GM12878 (cell line): ENCODE measurements around the gene HNMT. TPM values are rescaled to one million over a fixed set of nuclear protein-coding genes. Genes with fewer than 3 reads are reported as not detected.
A peak's percentile ranks its signal among the peaks of the same experiment; 100 is the strongest.

ENCODE experiments used
- ATAC-seq: fragments of 200-7000 bp; cut with Tn5 transposase; 3 replicates; pipeline ENCODE4 v1.9.1; 2020; ENCODE audit warnings: mild to moderate bottlenecking, moderate library complexity
- BruUV-seq: library from RNA; stranded (reverse); fragments of 400-500 nt; replicated peaks from 2 replicates; lab custom pipeline; 2021; lab: Mats Ljungman, UMichigan
- CTCF ChIA-PET: fragments of 300-600 bp; sonication (Branson Sonifier 250); formaldehyde crosslinking; extraction: SDS; loops from one replicate; lab custom pipeline; 2021; ENCODE audit warnings: inconsistent platforms; lab: Yijun Ruan, JAX
- POLR2A ChIA-PET: fragments of 350-600 bp; formaldehyde crosslinking; extraction: SDS; loops from one replicate; lab custom pipeline; 2021; ENCODE audit warnings: inconsistent platforms; lab: Charles Lee
- RAD21 ChIA-PET: fragments of 300-600 bp; sonication (Branson Sonifier 250); formaldehyde crosslinking; loops from one replicate; lab custom pipeline; 2023; ENCODE audit warnings: antibody characterized with exemption; ENCODE audit not compliant: unreplicated experiment; lab: Charles Lee
- SMC1A ChIA-PET: fragments of 300-600 bp; sonication (Branson Sonifier 250); formaldehyde crosslinking; loops from one replicate; lab custom pipeline; 2023; ENCODE audit not compliant: unreplicated experiment, uncharacterized antibody; lab: Charles Lee
- DNase-seq: peaks from one replicate; pipeline ENCODE4 v3.0.0-alpha.2; 2011; ENCODE audit warnings: low read depth, low spot score
- FAIRE-seq: peaks from 3 replicates; lab custom pipeline; 2011; peaks lifted over from hg19 to GRCh38; lab: Jason Lieb, UNC
- H2AFZ ChIP-seq: 2 replicates; pipeline ENCODE4 v1.6.0; 2011; ENCODE audit warnings: low read depth, low read length, control low read depth; ENCODE audit not compliant: control insufficient read depth
- H3K27ac ChIP-seq: 2 replicates; pipeline ENCODE4 v1.5.1; 2011; ENCODE audit warnings: control low read depth; ENCODE audit not compliant: control insufficient read depth, insufficient read depth
- H3K27me3 ChIP-seq, 2 experiments: replicated peaks in 1 of 2; 2 replicates each; pipeline versions ENCODE4 v1.6.0 to v1.6.1; 2011; ENCODE audit warnings: low read length in 1 of 2; ENCODE audit not compliant: control insufficient read depth in 2 of 2, insufficient read depth in 2 of 2
- H3K36me3 ChIP-seq, 2 experiments: 2 replicates each; pipeline ENCODE4 v1.5.1; 2011; ENCODE audit warnings: low read length in 1 of 2; ENCODE audit not compliant: control insufficient read depth in 2 of 2, insufficient read depth in 2 of 2
- H3K4me1 ChIP-seq: 2 replicates; pipeline ENCODE4 v1.6.1; 2011; ENCODE audit warnings: mild to moderate bottlenecking, low read length, moderate library complexity, mixed read lengths; ENCODE audit not compliant: control insufficient read depth, insufficient read depth
- H3K4me2 ChIP-seq: 2 replicates; pipeline ENCODE4 v1.6.0; 2011; ENCODE audit warnings: control low read depth; ENCODE audit not compliant: control insufficient read depth, insufficient read depth
- H3K4me3 ChIP-seq: fragments of 200-600 bp; sonication (generic); 2 replicates; pipeline ENCODE4 v1.5.1; 2016
- H3K79me2 ChIP-seq: 2 replicates; pipeline ENCODE4 v1.6.0; 2011; ENCODE audit warnings: low read length; ENCODE audit not compliant: control insufficient read depth, insufficient read depth
- H3K9ac ChIP-seq: 2 replicates; pipeline ENCODE4 v1.8.0; 2011; ENCODE audit warnings: low read length, control low read depth, mixed read lengths; ENCODE audit not compliant: control insufficient read depth, insufficient read depth
- H3K9me3 ChIP-seq: replicated peaks from 3 replicates; pipeline ENCODE4 v1.5.1; 2011; ENCODE audit warnings: mild to moderate bottlenecking, low read length; ENCODE audit not compliant: control insufficient read depth, insufficient read depth
- H4K20me1 ChIP-seq: 2 replicates; pipeline ENCODE4 v1.6.0; 2011; ENCODE audit not compliant: control insufficient read depth, insufficient read depth
- CHD4 ChIP-seq: fragments of 200-600 bp; sonication (generic); IDR thresholded peaks from 2 replicates; pipeline ENCODE4 v1.6.1; 2016; ENCODE audit warnings: mild to moderate bottlenecking
- DPF2 ChIP-seq: fragments of 450-650 bp; IDR thresholded peaks from 2 replicates; pipeline ENCODE4 v1.6.1; 2017; ENCODE audit warnings: mild to moderate bottlenecking
- EGR1 ChIP-seq, 2 experiments: IDR thresholded peaks; 1 replicate in 1 of 2; 2 replicates in 1 of 2; pipeline ENCODE4 v1.6.1; 2011 to 2012; ENCODE audit warnings: low read depth in 2 of 2, low read length in 2 of 2, borderline replicate concordance in 1 of 2, mild to moderate bottlenecking in 1 of 2, moderate library complexity in 1 of 2
- HDAC6 ChIP-seq: fragments of 200-600 bp; sonication (generic); IDR thresholded peaks from one replicate; pipeline ENCODE4 v1.8.0; 2017; ENCODE audit warnings: antibody characterized with exemption; ENCODE audit not compliant: unreplicated experiment
- IKZF1 ChIP-seq: fragments of 450-650 bp; conservative IDR thresholded peaks from 2 replicates; pipeline ENCODE4 v1.6.1; 2017; ENCODE audit warnings: antibody characterized with exemption, mild to moderate bottlenecking
- IRF4 ChIP-seq: IDR thresholded peaks from 2 replicates; pipeline ENCODE4 v1.6.1; 2011; ENCODE audit warnings: low read depth, low read length
- KAT2A ChIP-seq: conservative IDR thresholded peaks from 2 replicates; pipeline ENCODE4 v1.6.1; 2011; ENCODE audit warnings: low read depth, low read length; ENCODE audit not compliant: control insufficient read depth
- KLF5 ChIP-seq: fragments of 450-650 bp; IDR thresholded peaks from 2 replicates; pipeline ENCODE4 v1.6.1; 2014; ENCODE audit warnings: mild to moderate bottlenecking; ENCODE audit not compliant: partially characterized antibody
- MTA2 ChIP-seq: fragments of 450-650 bp; IDR thresholded peaks from 2 replicates; pipeline ENCODE4 v1.6.1; 2016; ENCODE audit warnings: low read depth, mild to moderate bottlenecking, moderate library complexity
- NBN ChIP-seq: fragments of 450-650 bp; IDR thresholded peaks from 2 replicates; pipeline ENCODE4 v1.6.1; 2016
- NR2F1 ChIP-seq: fragments of 450-650 bp; conservative IDR thresholded peaks from 2 replicates; pipeline ENCODE4 v1.6.1; 2017; ENCODE audit warnings: mild to moderate bottlenecking
- PML ChIP-seq: IDR thresholded peaks from 2 replicates; pipeline ENCODE4 v1.6.1; 2012; ENCODE audit warnings: low read length, inconsistent platforms
- RBBP5 ChIP-seq: fragments of 200-600 bp; sonication (generic); conservative IDR thresholded peaks from 2 replicates; pipeline ENCODE4 v1.6.1; 2016
- SIN3A ChIP-seq: IDR thresholded peaks from 2 replicates; pipeline ENCODE4 v1.6.1; 2012; ENCODE audit warnings: low read depth, low read length, improper control_type of control experiment
- YY1 ChIP-seq: IDR thresholded peaks from 2 replicates; pipeline ENCODE4 v1.6.1; 2011; ENCODE audit warnings: low read depth, mild to moderate bottlenecking, low read length
- WGBS: methylation state at CpG from one replicate; pipeline ENCODE4 v1.1.6; 2016; ENCODE audit warnings: low lambda C conversion rate; ENCODE audit not compliant: insufficient replicate concordance, insufficient coverage; ENCODE audit errors: missing lambda C conversion rate; 5-methylcytosine and 5-hydroxymethylcytosine counted together
- in situ Hi-C: fragments of 300-500 bp; cut with MboI; formaldehyde crosslinking; loops from 9 replicates; pipeline ENCODE4 v1.14.3; 2018; ENCODE audit warnings: mixed read lengths
- intact Hi-C: fragments of 100-400 bp; cut with micrococcal nuclease; formaldehyde crosslinking; loops from one replicate; pipeline ENCODE4 v1.14.2; 2022; ENCODE audit not compliant: unreplicated experiment
- polyA plus RNA-seq, 11 experiments: library from polyadenylated mRNA; depleted of rRNA in 4 of 11; unstranded in 6 of 11; stranded (reverse) in 5 of 11; fragments of >200 nt; fragmentation: Nextera tagmentation in 4 of 11; fragmentation: Illumina TruSeq in 1 of 11; extraction: Ambion mirVana in 4 of 11; extraction: Trizol in 1 of 11; gene quantifications; 1 replicate in 1 of 11; 2 replicates in 10 of 11; pipeline versions ENCODE4 v1.2.1 to v1.2.3, GENCODE V29; 2011 to 2016; ENCODE audit warnings: inconsistent platforms in 2 of 11, missing spikeins in 2 of 11, low read depth in 1 of 11
- total RNA-seq, 4 experiments: library from RNA; depleted of rRNA in 3 of 4; stranded (reverse); fragments of >200 nt in 3 of 4; fragmentation: Illumina TruSeq in 1 of 4; extraction: Trizol in 1 of 4; gene quantifications; 2 replicates each; pipeline versions ENCODE4 v1.2.1 to v1.2.3, GENCODE V29; 2013 to 2021
- TF ChIP-seq, protein P1 (sequence below): fragments of 150-350 bp; IDR thresholded peaks from 2 replicates; pipeline ENCODE4 v1.6.1; 2016; ENCODE audit warnings: low read depth, low read length
- TF ChIP-seq, protein P2 (sequence below): fragments of 450-650 bp; IDR thresholded peaks from 2 replicates; pipeline ENCODE4 v1.6.1; 2014; ENCODE audit warnings: mild to moderate bottlenecking

HNMT gene
- total and polyA plus RNA-seq, 10 of the 15 experiments (the other 5 are each of a cell fraction or from before 2014, with no cell fraction given), result not detected

DNA sequence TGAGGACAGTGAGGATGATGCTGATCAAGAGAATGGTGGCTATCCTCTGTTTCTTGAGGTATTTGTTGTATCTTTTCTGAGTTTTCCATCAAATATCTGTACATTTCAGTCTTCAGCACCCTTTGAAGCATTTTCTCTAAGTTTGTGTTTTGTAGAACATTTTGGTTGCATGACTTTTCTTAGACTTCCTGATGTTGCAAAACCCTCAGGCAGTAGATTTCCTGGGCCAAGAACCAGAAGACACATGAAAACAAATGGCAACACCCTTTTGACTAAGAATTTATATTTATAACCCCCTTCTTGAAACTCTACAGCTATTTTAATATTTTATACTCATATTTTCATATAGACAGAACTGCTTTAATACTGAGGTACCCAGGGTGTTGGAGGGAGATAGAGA, 16.2 kb downstream of the HNMT start:
- H3K4me2 ChIP-seq, result no peak overlapping the region
- ChIA-PET SMC1A (interaction anchor here (0.8 to 1.4 kb wide), 2 partner anchors 15 to 27 kb away, joined by 3 to 5 read pairs; no protein-coding TSS in a partner anchor), RAD21 (no interaction called here)
- no peaks in the 10 kb centered on the region for H3K9me3 ChIP-seq
- H3K79me2 ChIP-seq, result no peaks in the 10 kb centered on the region
- H4K20me1 ChIP-seq, result no peaks in the 10 kb centered on the region
- H3K4me3 ChIP-seq, result no peak overlapping the region
- FAIRE-seq (no peak), DNase-seq (no peak), ATAC-seq (no peak)
- BruUV-seq, result no TSS peak
- no peak overlapping the region for H2AFZ ChIP-seq
- no peaks in the 10 kb centered on the region for H3K4me1 ChIP-seq
- TF ChIP-seq CHD4, result no peak
- TF ChIP-seq DPF2, result no peak
- no peak for TF ChIP-seq IRF4
- TF ChIP-seq SIN3A, result no peak
- TF ChIP-seq KAT2A, result no peak
- no peak for TF ChIP-seq HDAC6
- TF ChIP-seq, all 136 proteins: peak for 0
- H3K27me3 ChIP-seq, result no peaks in the 10 kb centered on the region
- in situ Hi-C loops, result no loop called here
- intact Hi-C loops, result no loop called here
- CTCF ChIA-PET, result no interaction called here
- no peak overlapping the region for H3K27ac ChIP-seq
- H3K36me3 ChIP-seq, result no peaks in the 10 kb centered on the region
- no peak overlapping the region for H3K9ac ChIP-seq
- POLR2A ChIA-PET, result no interaction called here

DNA sequence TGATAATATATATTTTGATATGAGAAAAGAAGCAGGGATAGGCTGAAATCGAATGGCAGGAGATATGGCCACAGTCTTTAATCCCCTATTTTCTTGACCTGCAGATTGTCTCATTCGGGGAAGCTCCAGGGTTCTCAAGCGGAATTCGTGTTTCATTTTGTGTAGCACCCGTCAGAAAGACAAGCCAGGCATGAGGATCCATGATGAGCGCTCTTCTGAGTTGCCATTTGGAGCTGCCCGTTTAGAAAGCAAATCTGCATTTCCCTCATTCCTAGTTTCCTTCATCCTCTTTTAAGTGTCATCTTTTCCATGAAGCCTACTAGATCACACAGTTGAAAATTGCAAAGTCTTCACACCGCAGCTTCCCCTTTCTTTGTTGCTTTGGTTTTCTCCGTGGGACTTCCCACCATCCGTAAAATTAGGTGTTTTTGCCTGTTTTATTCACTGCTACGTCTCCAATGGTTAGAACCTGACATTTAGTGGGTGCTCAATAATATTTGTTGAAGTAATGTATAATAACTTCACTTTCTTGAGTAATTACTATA, 16.9 kb downstream of the HNMT start:
- intact Hi-C loops (no loop called here), in situ Hi-C loops (no loop called here)
- FAIRE-seq (no peak), DNase-seq (no peak), ATAC-seq (peak; percentile 56)
- RAD21 ChIA-PET, result no interaction called here
- SMC1A ChIA-PET, result interaction anchor here (0.8 to 1.4 kb wide), 2 partner anchors 15 to 28 kb away, joined by 3 to 5 read pairs; no protein-coding TSS in a partner anchor
- CTCF ChIA-PET, result no interaction called here
- H3K36me3 ChIP-seq, result no peaks in the 10 kb centered on the region
- 34% methylated on average over 11 of the region's 11 CpGs for WGBS
- H3K4me1 ChIP-seq, result no peaks in the 10 kb centered on the region
- no peak overlapping the region for H3K9ac ChIP-seq
- BruUV-seq, result no TSS peak
- H2AFZ ChIP-seq, result no peak overlapping the region
- H3K9me3 ChIP-seq, result no peaks in the 10 kb centered on the region
- no peaks in the 10 kb centered on the region for H3K27me3 ChIP-seq
- no peaks in the 10 kb centered on the region for H4K20me1 ChIP-seq
- no peak overlapping the region for H3K4me3 ChIP-seq
- POLR2A ChIA-PET, result no interaction called here
- no peak overlapping the region for H3K27ac ChIP-seq
- no peak overlapping the region for H3K4me2 ChIP-seq
- no peaks in the 10 kb centered on the region for H3K79me2 ChIP-seq
- TF ChIP-seq MTA2 (no peak), PML (no peak), RBBP5 (no peak), NR2F1 (no peak), NBN (no peak), KLF5 (no peak), EGR1 (IDR thresholded peaks at IDR 0.05; ENCODE audit: borderline replicate concordance in 1 of 2, low read depth in 2 of 2, low read length in 2 of 2) (no peak), IKZF1 (peak; percentile 36; the same call in 1 of the 2 replicates), YY1 (no peak), CHD4 (no peak)
- TF ChIP-seq, protein P1, sequence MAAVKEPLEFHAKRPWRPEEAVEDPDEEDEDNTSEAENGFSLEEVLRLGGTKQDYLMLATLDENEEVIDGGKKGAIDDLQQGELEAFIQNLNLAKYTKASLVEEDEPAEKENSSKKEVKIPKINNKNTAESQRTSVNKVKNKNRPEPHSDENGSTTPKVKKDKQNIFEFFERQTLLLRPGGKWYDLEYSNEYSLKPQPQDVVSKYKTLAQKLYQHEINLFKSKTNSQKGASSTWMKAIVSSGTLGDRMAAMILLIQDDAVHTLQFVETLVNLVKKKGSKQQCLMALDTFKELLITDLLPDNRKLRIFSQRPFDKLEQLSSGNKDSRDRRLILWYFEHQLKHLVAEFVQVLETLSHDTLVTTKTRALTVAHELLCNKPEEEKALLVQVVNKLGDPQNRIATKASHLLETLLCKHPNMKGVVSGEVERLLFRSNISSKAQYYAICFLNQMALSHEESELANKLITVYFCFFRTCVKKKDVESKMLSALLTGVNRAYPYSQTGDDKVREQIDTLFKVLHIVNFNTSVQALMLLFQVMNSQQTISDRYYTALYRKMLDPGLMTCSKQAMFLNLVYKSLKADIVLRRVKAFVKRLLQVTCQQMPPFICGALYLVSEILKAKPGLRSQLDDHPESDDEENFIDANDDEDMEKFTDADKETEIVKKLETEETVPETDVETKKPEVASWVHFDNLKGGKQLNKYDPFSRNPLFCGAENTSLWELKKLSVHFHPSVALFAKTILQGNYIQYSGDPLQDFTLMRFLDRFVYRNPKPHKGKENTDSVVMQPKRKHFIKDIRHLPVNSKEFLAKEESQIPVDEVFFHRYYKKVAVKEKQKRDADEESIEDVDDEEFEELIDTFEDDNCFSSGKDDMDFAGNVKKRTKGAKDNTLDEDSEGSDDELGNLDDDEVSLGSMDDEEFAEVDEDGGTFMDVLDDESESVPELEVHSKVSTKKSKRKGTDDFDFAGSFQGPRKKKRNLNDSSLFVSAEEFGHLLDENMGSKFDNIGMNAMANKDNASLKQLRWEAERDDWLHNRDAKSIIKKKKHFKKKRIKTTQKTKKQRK, result no peak
- TF ChIP-seq, protein P2, sequence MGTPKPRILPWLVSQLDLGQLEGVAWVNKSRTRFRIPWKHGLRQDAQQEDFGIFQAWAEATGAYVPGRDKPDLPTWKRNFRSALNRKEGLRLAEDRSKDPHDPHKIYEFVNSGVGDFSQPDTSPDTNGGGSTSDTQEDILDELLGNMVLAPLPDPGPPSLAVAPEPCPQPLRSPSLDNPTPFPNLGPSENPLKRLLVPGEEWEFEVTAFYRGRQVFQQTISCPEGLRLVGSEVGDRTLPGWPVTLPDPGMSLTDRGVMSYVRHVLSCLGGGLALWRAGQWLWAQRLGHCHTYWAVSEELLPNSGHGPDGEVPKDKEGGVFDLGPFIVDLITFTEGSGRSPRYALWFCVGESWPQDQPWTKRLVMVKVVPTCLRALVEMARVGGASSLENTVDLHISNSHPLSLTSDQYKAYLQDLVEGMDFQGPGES, result no peak
